NCI-H146 treated with DMSO at 0.1 percent for 48 hours (cell line): ENCODE data around the gene NR6A1.

ENCODE experiments used
- DNase-seq: peaks from one replicate; lab custom pipeline; 2025; ENCODE audit not compliant: unreplicated experiment; lab: John Stamatoyannopoulos, UW

The NR6A1 gene

GRCh38 chr9:124590889-124591641 is 180.0 kb downstream of the NR6A1 start:
- DNase-seq = no peak

GRCh38 chr9:124584631-124585030 is 186.5 kb downstream of the NR6A1 start:
- no peak for DNase-seq

GRCh38 chr9:124583134-124583533 is 188.0 kb downstream of the NR6A1 start:
- no peak for DNase-seq

GRCh38 chr9:124580186-124580585 is 190.9 kb downstream of the NR6A1 start:
- DNase-seq = no peak

- no peak for DNase-seq
These were observed 194.4 kb downstream of the NR6A1 start for GRCh38 chr9:124576751-124577150.

GRCh38 chr9:124574534-124575375 is 196.4 kb downstream of the NR6A1 start:
- DNase-seq = no peak

DNA sequence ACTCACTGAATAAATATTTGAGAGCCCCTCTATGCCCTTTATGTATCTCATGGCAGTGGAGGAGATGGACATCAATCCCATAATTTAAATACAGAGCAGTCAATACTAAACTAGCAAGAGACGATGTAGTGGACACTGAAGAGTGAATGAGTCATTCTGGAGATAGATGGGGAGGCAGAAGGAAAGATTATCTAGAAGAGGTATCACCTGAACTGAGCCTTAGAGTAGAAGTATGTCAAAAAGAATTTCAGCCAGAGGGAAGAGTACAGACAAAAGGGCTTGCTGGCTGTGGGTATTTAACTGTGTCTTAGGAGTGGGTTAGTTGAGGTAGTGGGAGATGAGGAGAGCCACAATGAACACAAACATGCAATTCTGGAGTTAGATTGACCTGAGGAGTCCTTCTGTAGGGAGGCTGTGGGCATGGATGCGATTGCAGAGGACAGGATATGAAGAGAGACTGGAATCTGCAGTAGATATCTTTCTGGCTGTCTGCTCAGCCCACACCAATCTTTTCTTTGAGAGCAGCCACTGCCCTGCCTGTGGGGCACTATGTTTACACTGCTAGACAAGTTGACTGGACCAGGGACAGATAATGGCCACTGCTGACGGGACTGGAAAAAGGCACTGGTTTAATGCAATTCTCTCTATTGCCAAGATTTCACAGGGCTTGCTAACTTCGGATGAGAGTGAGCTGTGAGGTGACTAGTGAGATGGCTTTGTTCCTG is 200.0 kb downstream of the NR6A1 start:
- no peak for DNase-seq

DNA sequence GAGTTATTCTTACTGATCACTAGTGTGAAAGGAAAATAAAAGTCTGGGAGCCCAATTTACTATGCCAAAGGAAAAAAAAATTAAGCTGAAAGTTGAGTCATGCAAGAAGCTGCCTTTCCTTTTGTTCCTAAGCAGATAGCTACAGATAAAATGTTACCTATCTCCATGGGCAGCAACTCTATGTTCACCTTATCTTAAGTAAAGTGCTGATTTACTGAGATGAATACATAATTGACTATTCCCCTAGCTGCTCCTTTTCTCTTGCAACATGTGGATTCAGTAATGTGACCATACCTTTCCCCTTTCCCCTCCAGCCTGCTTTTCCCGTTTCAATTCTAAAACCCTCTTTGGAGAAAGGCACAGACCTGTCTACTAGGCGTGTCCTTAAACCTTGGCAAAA is 201.2 kb downstream of the NR6A1 start:
- no peak for DNase-seq

DNA sequence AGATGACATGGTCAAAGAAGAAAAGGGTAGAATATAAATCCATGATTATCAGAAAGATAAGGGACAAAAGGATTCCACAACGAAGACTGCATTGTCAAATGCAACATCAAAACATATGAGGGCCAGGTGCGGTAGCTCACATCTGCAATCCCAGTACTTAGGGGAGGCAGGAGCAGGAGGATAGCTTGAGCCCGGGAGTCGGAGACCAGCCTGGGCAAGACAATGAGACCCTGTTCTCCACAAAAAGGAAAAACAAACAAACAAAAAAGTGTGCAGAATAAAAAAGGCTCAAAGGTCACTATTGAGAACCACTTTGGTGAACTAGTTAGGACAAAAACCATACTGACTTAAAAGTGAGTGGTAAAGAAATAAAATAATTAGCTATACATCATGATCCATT is 203.7 kb downstream of the NR6A1 start:
- no peak for DNase-seq

DNA sequence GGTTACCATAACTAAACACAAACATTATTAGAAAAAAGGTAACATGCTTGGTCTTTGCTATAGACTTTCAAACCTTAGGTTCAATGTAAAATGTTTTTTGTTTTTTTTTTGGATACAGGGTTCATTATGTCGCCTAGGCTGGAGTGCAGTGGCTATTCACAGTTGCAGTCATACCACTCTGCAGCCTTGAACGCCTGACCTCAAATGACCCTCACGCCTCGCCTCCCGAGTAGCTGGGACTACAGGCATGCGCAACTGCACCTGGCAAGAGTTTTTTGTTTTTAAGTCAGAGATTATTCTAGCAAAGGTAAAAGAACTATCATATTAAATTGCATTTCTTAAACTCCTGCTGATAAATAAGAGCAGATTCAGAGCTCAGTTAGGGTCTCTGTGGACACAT is 208.8 kb downstream of the NR6A1 start:
- no peak for DNase-seq

DNA sequence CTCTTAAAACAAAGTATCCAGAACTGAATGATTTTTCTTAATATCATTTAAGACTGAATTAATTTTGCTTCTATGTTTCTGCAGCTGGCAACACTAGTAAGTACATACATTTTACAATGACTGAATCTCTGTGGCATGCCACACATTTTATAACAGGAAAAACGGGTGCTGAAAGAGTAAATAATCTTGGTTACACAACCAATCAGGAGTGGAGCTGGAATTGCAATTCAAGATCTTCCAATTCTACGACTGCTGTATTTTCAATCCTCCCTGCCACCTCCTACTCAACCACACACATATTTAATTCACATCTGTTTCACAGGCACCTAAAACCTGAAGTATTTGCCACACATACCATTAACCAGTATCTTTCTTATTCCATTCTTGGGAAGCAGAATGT is 211.2 kb downstream of the NR6A1 start:
- DNase-seq = no peak

GRCh38 chr9:124558777-124559470 is 212.2 kb downstream of the NR6A1 start:
- no peak for DNase-seq

GRCh38 chr9:124557895-124558294 is 213.2 kb downstream of the NR6A1 start:
- DNase-seq = no peak

- DNase-seq = no peak
These were observed 216.1 kb downstream of the NR6A1 start for GRCh38 chr9:124555043-124555442.

DNA sequence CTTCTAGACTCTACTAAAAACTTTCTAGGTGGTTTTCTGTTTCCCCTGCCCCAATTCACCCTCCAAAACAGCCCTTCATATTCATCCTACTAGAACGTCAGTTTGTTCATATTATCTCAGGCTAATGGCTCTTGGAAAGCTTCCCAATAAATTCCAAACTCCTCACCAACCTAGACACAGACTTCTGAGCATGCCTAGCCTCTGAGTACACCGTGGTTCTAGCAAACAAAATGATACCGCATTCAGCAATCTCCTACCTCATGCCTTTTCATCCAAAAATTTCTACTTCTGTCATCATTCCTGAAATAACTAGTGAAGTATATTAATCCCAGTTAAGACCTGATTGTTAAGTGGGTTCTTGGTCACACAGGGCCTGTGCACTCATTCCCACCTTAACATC is 217.4 kb downstream of the NR6A1 start:
- no peak for DNase-seq

DNA sequence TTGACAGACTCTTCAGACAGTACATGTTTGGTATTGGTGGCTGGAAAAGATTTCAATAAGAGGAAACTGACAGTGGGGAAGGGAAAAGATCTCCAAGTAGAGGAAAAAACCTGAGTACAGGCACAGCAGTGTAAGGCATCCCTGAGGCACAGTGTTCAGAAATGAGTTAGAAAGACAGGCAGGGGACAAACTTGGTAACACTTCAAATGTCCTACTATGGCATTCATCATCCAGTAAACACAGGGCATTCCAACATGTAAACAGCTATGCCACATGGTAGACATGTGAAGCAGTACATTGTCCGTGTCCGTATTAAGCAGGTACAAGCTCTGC is 218.9 kb downstream of the NR6A1 start:
- DNase-seq = no peak

DNA sequence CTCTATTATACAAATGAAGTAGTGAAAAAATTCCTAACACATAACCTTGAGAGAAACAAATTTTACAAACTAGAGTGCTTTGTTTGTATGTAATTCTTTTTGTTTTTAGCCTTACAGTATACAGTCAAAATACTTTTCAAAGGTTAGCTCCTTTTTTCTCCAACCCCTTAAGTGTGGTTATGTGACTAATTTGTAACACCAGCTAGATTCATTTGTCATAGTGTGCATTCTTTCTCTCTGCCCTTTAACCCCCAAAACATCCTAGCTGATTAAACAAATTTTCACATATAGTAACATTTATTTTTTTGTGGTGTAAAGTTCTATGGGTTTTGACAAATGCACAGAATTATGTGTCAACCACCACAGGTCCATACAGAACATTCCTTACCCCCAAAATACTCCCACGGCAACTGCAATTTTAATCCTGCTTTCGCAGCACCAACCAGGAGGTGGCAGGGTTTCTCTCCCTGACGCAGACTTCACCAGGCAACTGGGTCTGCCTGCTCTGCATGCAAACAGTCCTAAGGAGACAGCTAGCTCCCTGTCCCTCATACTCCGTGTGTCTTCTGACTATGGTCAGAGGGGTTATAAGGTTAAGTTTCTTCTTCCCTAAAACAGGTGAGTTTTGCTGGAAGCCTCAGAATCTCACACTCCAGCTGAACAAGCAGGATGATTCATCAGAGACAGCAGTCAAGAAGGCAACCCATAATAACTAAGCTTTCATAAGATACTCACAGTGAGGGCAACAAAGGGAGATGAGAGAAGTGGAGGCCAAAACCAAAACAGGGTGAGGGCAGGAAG is 219.4 kb downstream of the NR6A1 start:
- DNase-seq = no peak

DNA sequence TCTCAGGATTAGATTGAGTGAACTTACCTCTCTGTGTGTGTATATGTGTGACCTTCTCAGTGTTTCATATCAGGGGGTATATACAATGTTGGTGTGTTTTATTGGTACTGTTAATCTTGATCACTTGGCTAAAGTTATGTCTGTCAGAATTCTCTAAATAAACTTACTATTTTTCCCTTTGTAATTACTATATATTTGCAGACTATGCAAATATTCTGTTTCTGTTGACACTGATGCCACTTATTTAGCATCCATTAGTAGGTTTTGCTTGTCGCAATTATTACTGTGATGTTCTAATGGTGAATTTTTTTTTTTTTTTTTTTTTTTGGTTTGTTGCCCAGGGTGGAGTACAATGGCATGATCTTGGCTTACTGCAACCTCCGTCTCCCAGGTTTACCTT is 221.0 kb downstream of the NR6A1 start:
- DNase-seq = no peak

- no peak for DNase-seq
These were observed 222.1 kb downstream of the NR6A1 start for GRCh38 chr9:124549016-124549415.

GRCh38 chr9:124544535-124544934 is 226.6 kb downstream of the NR6A1 start:
- no peak for DNase-seq
